NCI-H1930 (cell line): ENCODE results near the gene ACRV1.

Experiments used
- DNase-seq, 2 experiments: peaks; one replicate each; lab custom pipeline; 2025; lab: John Stamatoyannopoulos, UW

Gene ACRV1

GRCh38 chr11:125649465-125650166 lies 31.0 kb downstream of the ACRV1 start:
- DNase-seq, result no peak

- no peak for DNase-seq
Measured at GRCh38 chr11:125645871-125646270, 34.8 kb downstream of the ACRV1 start.

- no peak for DNase-seq
Measured at GRCh38 chr11:125638315-125638714, 42.3 kb downstream of the ACRV1 start.

DNA sequence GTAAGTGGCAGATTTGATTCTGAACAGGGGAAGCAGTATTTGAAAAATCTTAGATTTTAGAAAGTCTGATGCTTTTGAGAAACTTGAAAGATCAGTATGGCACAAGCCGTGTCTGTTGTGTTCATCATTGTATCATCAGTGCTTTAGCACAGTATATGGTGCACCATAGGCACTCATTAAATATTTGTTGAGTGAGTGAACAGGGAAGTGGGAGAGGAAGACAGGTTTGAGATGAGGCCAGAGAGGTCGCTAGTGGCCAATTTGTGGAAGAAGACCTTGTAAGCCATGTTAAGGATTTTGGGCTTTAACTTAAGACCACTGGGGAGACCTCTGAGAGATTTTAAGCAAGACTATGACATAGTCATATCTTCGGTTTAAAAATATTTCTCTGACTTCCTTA lies 42.8 kb downstream of the ACRV1 start:
- DNase-seq, result no peak

DNA sequence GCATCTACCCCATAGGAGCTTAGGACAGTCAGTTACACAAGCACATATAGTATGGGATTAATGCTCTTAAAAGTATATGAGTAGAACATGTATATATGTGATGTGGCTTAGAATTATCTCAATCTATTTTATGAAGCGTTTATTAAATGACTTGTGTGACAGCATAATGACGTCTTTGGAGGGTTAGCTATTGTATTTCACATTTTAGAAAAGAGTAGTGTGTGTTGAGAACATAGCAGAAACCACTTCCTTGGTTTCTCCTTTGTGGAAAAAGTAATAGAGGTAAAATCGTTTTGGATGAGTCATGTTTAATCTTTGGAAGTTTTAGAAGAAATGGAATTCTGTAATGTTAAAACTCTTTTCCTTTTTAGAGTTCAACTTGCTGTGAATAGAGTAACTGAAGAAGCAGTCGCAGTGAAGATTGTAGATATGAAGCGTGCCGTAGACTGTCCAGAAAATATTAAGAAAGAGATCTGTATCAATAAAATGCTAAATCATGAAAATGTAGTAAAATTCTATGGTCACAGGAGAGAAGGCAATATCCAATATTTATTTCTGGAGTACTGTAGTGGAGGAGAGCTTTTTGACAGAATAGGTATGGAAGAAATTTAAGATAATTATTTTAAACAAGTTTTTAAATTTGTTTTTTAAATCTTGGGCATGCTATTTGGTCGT lies 53.3 kb downstream of the ACRV1 start:
- DNase-seq, result no peak

- DNase-seq, result peak; percentile 62 to 67
Measured at GRCh38 chr11:125626288-125626950, 54.2 kb downstream of the ACRV1 start.

DNA sequence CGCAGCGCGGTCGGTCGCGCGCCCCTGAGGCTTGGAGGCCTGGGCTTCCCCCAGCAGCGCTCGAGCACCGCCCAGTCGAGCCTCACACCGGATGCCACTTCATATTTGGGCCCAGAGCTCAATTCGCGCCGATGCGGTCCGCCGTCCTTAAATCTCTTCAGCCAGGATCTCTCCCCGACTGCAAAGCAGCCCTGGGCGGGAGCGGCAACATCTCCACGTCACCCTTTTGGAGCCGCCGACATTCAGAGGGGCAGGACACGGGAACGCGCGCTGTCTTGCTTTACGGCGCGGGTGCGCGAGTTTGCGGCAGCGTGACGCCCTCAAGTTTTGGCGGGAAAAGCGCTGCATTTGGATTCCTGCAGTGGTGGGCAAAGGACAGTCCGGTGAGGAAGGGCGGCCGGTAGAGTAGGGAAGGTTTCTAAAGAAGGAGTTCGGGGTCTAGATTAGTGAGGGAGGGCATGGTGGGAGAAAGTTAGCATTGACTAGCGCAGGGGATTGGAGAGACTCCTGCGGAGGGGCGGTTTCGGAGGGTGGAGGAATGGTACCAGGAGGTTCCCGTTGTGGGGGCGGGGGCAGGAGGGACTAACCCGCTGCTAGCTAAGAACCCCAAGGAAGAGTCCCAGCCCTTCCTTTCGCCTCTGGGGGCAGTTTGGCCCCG lies 54.9 kb downstream of the ACRV1 start:
- peak; percentile 90 to 91 for DNase-seq

GRCh38 chr11:125625225-125625629 lies 55.4 kb downstream of the ACRV1 start:
- DNase-seq, result no peak

- DNase-seq, result no peak
Measured at GRCh38 chr11:125624756-125625213, 55.9 kb downstream of the ACRV1 start, which contains the start of gene CHEK1. Gene CHEK1, plus strand, starts transcription at chr11:125625163. Its CDS starts 1,606 bp downstream, at chr11:125626769.

DNA sequence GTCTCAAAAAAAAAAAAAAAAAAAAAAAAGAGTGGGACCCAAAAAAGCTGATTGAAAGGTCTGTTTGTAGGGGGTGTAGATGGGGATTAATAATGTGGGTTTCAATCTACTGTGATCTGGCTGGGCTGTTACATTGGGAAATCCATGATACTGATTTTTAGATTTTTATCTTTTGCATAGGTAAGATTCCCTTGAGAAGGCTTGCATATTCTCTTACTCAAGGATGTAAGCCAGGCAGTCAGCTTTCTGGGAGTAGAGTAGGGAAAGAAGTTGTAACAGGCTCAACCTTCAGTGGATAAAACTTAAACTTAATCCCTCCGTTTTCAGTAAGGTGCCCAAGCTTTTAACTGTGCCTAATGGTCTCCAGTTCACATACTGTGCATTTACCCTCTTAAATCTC lies 57.6 kb downstream of the ACRV1 start:
- no peak for DNase-seq

GRCh38 chr11:125621995-125622394 lies 58.7 kb downstream of the ACRV1 start:
- DNase-seq, result no peak
